Neural progenitor cell (in vitro differentiated cells): ENCODE data around the gene KCNMA1.

Source experiments
- CTCF ChIP-seq: fragments of 200-600 bp; sonication (generic); IDR thresholded peaks from 2 replicates; pipeline ENCODE4 v1.5.1; 2017; ENCODE audit warnings: antibody characterized with exemption, mild to moderate bottlenecking
- EZH2 ChIP-seq: fragments of 200-600 bp; sonication (generic); IDR thresholded peaks from 2 replicates; pipeline ENCODE4 v1.6.1; 2017; ENCODE audit warnings: antibody characterized with exemption, mild to moderate bottlenecking, moderate library complexity

- TF ChIP-seq CTCF (no peak), EZH2 (no peak)
These were observed 106.1 kb downstream of the KCNMA1 start for GRCh38 chr10:77531441-77532001.
